Measurements from ENCODE around the gene OSBPL6. TPM values are rescaled to one million over a fixed set of nuclear protein-coding genes. Genes with fewer than 3 reads are reported as not detected.

The OSBPL6 gene
- total and polyA plus RNA-seq, 9 of the 15 experiments (the other 6 are each of a cell fraction or from before 2014, with no cell fraction given), result 3.4 to 12.7 (median 9.3) TPM

- TF ChIP-seq FOXA3 (CRISPR knock-in tag; conservative IDR thresholded peaks at IDR 0.05 in 1 of 2, IDR thresholded peaks at IDR 0.05 in 1 of 2) (peak in 1 of 2 experiments; percentile 30; a peak in 1 of 4 replicates), RBM14 (IDR thresholded peaks at IDR 0.05; ENCODE audit: borderline replicate concordance, insufficient read depth, low read depth, low read length) (no peak), BCOR (IDR thresholded peaks at IDR 0.05) (0 out of 2 replicates have a peak, but pooled peaks have one; percentile 29), ZBTB49 (CRISPR knock-in tag; IDR thresholded peaks at IDR 0.05; ENCODE audit: borderline replicate concordance) (no peak), CSDE1 (IDR thresholded peaks at IDR 0.05) (no peak), DACH1 (IDR thresholded peaks at IDR 0.05; ENCODE audit: partially characterized antibody) (no peak), E2F8 (IDR thresholded peaks at IDR 0.05; ENCODE audit: low read depth, partially characterized antibody) (no peak), NCOA6 (IDR thresholded peaks at IDR 0.05) (no peak), ZBTB2 (IDR thresholded peaks at IDR 0.05) (0 out of 2 replicates have a peak, but pooled peaks have one; percentile 18), FOXK1 (CRISPR knock-in tag; IDR thresholded peaks at IDR 0.05; ENCODE audit: borderline replicate concordance) (peak; percentile 74; the same call in 1 of the 2 replicates), RBM25 (IDR thresholded peaks at IDR 0.05; ENCODE audit: low read depth, low read length, severe bottlenecking) (no peak), ZNF655 (CRISPR knock-in tag; IDR thresholded peaks at IDR 0.05) (no peak), ZKSCAN3 (CRISPR knock-in tag; IDR thresholded peaks at IDR 0.05) (no peak), ZNF75A (CRISPR knock-in tag; IDR thresholded peaks at IDR 0.05) (no peak), MCM3 (IDR thresholded peaks at IDR 0.05) (no peak), ZNF316 (IDR thresholded peaks at IDR 0.05) (0 out of 2 replicates have a peak, but pooled peaks have one; percentile 10), USF2 (CRISPR knock-in tag; IDR thresholded peaks at IDR 0.05) (no peak)
Measured at GRCh38 chr2:178449700-178450523, 255.6 kb downstream of the OSBPL6 start (continued).
